ENCODE results near the gene FGF14. TPM values are rescaled to one million over a fixed set of nuclear protein-coding genes. Genes with fewer than 3 reads are reported as not detected.

The FGF14 gene
- polyA plus RNA-seq, 1 of the 3 experiments (the other 2 are of a cell fraction): 0.20 TPM

GRCh38 chr13:101903890-101904289 is 498.0 kb downstream of the FGF14 start (continued):
- TF ChIP-seq USF1 (IDR thresholded peaks at IDR 0.05; ENCODE audit: borderline replicate concordance, low read depth) (no peak), RCOR1 (IDR thresholded peaks at IDR 0.05; ENCODE audit: low read length) (no peak)

- no peak overlapping the region for H3K9ac ChIP-seq
- no peaks in the 10 kb centered on the region for H3K9me3 ChIP-seq
- H3K9me2 ChIP-seq: no peaks in the 10 kb centered on the region
- TF ChIP-seq PBX3 (IDR thresholded peaks at IDR 0.05) (no peak), GABPA (IDR thresholded peaks at IDR 0.05; ENCODE audit: low read depth) (no peak), TEAD4 (IDR thresholded peaks at IDR 0.05; ENCODE audit: borderline replicate concordance, insufficient read depth) (no peak), NFIC (IDR thresholded peaks at IDR 0.05; ENCODE audit: borderline replicate concordance) (no peak), CHD2 (IDR thresholded peaks at IDR 0.05; ENCODE audit: low read length, partially characterized antibody) (no peak), RFX5 (IDR thresholded peaks at IDR 0.05; ENCODE audit: low read length) (no peak), ZBTB33 (IDR thresholded peaks at IDR 0.05; ENCODE audit: borderline replicate concordance, low read depth) (no peak), RAD21 (IDR thresholded peaks at IDR 0.05; ENCODE audit: low read length) (no peak), NRF1 (IDR thresholded peaks at IDR 0.05; ENCODE audit: low read depth, low read length) (no peak), EP300 (IDR thresholded peaks at IDR 0.05; ENCODE audit: borderline replicate concordance in 1 of 2, low read depth in 1 of 2, low read length in 1 of 2) (no peak), FOSL2 (IDR thresholded peaks at IDR 0.05; ENCODE audit: borderline replicate concordance, low read depth) (no peak), SMC3 (IDR thresholded peaks at IDR 0.05; ENCODE audit: low read depth, low read length) (no peak), POLR2AphosphoS5 (IDR thresholded peaks at IDR 0.05; ENCODE audit: low read depth, low read length) (no peak)
- H2AFZ ChIP-seq (ENCODE audit: low read depth): no peak overlapping the region
- no peak for DNase-seq
- no peaks in the 10 kb centered on the region for H4K20me1 ChIP-seq (ENCODE audit: insufficient read depth)
- no peaks in the 10 kb centered on the region for H3K36me3 ChIP-seq (replicated peaks in 1 of 2; ENCODE audit: control insufficient read depth in 1 of 2, insufficient read depth in 2 of 2, low read length in 1 of 2)
- H3K4me2 ChIP-seq: no peak overlapping the region
- ChIA-PET CTCF (interaction anchor here (0.6 to 1.4 kb wide), 5 partner anchors 13 to 754 kb away, joined by 3 read pairs; no protein-coding TSS in a partner anchor), POLR2A (no interaction called here)
- no peaks in the 10 kb centered on the region; a peak in 1 of 4 replicates for H3K4me1 ChIP-seq (ENCODE audit: control insufficient read depth in 1 of 2, insufficient read depth in 2 of 2, low read depth in 1 of 2, low read length in 1 of 2)
- no peak overlapping the region for H3K4me3 ChIP-seq (ENCODE audit: low read depth in 2 of 2, low read length in 1 of 2)
- no peaks in the 10 kb centered on the region for H3K27me3 ChIP-seq (ENCODE audit: insufficient read depth)
- H3F3A ChIP-seq (replicated peaks; ENCODE audit: insufficient read depth): no peaks in the 10 kb centered on the region
- no peak overlapping the region for H3K27ac ChIP-seq (ENCODE audit: low read depth in 2 of 2, low read length in 1 of 2)
- H3K79me2 ChIP-seq (ENCODE audit: insufficient read depth): no peaks in the 10 kb centered on the region
Measured at GRCh38 chr13:101898676-101899075, 503.2 kb downstream of the FGF14 start.

Data from SK-N-SH (cell line).